Fibroblast of gingiva (primary cell): Measurements from ENCODE around the gene PDZD8.
A peak's percentile ranks its signal among the peaks of the same experiment; 100 is the strongest.

Source experiments
- DNase-seq: peaks from one replicate; pipeline ENCODE4 v3.0.0-alpha.2; 2011; ENCODE audit warnings: low read depth

PDZD8 gene, protein sequence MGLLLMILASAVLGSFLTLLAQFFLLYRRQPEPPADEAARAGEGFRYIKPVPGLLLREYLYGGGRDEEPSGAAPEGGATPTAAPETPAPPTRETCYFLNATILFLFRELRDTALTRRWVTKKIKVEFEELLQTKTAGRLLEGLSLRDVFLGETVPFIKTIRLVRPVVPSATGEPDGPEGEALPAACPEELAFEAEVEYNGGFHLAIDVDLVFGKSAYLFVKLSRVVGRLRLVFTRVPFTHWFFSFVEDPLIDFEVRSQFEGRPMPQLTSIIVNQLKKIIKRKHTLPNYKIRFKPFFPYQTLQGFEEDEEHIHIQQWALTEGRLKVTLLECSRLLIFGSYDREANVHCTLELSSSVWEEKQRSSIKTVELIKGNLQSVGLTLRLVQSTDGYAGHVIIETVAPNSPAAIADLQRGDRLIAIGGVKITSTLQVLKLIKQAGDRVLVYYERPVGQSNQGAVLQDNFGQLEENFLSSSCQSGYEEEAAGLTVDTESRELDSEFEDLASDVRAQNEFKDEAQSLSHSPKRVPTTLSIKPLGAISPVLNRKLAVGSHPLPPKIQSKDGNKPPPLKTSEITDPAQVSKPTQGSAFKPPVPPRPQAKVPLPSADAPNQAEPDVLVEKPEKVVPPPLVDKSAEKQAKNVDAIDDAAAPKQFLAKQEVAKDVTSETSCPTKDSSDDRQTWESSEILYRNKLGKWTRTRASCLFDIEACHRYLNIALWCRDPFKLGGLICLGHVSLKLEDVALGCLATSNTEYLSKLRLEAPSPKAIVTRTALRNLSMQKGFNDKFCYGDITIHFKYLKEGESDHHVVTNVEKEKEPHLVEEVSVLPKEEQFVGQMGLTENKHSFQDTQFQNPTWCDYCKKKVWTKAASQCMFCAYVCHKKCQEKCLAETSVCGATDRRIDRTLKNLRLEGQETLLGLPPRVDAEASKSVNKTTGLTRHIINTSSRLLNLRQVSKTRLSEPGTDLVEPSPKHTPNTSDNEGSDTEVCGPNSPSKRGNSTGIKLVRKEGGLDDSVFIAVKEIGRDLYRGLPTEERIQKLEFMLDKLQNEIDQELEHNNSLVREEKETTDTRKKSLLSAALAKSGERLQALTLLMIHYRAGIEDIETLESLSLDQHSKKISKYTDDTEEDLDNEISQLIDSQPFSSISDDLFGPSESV

DNA sequence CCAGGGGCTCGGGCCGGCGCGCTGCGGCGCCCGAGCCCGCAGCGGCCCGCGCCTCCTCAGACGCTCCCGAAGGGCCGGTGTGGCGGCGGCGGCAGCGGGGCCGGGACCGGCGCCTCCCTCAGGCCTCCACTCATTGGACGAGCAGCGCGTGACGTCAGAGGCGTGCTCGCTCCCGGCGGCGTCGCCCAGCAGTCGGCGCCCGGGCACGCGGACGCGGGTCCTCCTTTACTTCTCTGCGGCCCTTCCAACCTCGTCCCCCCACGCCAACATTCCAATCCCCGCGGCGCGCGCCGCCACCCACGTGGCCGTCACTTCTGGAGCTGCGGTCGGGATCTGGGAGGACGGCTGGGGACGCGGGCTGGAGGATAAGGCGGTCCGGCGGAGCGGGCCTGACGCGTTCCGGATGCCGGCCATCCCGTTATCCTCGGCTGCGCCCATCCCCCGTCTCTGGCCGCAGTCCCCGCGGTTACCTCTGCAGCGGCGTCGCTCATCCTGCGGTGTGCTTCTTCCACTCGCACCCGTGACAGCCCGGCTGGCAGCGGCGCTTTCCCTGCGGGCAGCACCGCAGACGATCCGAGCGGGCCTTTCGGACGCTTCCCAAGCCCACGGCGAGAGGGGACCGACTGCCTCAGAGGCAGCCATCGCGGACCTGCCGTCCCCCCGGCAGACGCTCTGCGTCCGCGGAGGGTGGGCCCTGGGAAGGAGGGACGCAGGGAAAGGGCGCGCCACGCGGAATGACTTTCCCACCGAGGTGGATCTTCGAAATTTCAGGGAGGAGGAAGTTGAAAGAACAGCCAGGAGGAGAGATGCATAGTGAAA lies at the start of gene PDZD8:
PDZD8 (minus strand) TSS at position 81 of the 819 bp plus-strand sequence. CDS start 213 bp downstream, outside the sequence.
- DNase-seq = peak; percentile 89

DNA sequence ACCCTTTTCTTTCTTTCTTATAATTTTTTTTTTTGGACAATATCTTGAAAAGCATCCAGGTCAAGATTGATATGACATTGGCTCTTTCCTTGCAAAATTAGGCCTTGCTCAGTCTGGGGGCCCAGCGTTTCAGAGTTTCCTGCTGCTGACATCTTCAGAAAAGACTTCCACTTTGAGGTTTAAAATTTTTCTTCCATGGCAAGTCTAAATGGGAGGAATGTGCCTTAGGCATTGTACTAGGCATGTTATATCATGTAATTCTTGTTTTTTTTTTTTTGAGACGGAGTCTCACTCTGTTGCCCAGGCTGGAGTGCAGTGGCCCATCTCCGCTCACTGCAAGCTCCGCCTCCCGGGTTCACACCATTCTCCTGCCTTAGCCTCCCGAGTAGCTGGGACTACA lies 48.9 kb upstream of the PDZD8 start:
- DNase-seq = no peak

DNA sequence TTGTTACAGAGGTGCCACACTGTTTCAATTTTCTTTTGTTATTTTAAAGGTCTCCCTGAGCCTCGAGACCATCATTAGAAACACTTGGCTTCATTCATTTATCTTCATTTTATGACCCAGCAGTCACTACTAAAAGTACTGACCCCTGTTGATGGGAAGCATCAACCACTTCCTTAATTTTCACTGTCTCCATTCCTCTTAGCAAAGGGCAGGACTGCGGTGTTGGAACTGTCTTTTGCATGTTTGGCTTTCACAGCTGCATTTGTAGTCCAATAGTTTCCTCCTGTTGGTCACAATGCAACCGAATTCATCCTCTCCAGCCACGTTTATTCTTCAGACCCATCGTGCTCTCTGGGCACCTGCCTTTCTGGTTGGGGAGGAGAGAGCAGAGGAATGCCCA lies 46.7 kb upstream of the PDZD8 start:
- no peak for DNase-seq

DNA sequence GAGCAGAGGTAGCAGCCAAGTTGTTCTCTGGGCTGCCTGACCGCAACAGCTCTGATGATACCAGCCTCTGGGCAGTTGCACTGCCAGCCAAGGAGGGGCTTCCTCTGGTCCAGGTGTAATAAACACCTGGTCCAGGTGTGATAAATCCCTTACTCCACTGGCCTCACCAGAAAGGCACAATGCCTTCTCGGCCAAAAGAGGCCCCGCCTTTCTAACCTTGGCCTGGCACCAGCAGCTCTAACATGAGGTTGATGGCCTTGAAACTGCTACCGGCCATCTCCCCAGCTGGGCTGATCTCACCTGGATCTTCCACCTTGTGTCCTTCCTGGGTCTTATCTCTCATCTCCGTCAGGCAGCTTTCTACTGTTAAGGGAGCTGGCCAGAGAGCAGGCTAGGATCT lies 45.5 kb upstream of the PDZD8 start:
- no peak for DNase-seq

DNA sequence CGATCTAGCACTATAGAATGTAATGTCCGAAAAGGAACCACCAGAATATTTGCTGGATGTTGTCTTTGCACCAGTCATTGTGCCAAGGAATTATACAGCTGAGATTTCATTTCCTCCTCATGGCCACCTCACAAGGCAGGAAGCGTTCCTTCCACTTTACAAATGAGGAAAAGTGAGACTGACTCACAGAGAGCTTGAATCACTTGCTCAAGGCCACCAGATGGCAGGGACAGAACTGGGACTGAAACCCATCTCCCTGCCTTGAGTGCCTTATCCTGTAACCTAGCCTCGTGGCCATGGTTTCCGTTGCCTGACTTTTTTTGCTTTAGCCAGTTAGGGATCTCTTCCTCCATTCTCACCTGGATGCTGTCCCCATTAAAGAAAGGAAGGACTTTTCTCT lies 44.7 kb upstream of the PDZD8 start:
- DNase-seq = no peak

DNA sequence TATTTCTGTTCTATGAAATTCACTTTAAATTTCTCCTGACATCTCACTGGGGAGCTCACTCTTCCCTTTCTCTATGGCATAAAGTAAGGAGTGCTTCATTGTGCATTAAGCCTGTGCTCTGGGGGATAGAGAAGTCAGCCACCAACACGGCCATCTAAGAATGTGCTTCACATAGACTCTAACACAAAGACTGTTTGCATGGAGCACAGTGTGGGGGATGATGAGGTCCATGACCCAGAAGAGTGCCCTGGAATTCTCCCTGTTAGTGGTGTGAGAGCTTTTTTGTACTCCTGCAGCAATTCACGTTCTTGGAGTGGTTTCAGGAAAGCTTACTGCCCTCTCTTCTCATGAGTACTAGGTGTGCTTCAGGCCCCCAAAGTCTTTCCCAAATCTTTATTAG lies 43.9 kb upstream of the PDZD8 start:
- DNase-seq = no peak

DNA sequence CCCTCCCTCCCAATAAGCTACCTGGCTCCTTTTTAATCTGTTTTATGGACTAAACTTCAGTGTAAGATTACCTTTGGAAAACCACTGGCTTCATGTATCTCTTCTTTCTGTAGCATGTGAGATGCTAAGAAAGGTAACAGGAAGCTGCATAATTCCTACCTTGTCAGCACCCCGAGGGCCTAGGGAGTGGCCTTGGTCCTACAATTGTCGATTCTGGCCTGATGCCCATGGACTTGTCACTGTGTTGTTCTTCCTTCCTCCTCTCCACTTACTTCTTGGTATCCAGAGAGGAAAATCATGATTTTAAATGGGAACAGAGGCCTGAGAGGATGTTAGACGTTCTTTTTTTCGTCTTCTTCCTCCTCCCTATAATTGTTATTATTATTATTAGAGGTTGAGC lies 42.9 kb upstream of the PDZD8 start:
- DNase-seq = no peak

DNA sequence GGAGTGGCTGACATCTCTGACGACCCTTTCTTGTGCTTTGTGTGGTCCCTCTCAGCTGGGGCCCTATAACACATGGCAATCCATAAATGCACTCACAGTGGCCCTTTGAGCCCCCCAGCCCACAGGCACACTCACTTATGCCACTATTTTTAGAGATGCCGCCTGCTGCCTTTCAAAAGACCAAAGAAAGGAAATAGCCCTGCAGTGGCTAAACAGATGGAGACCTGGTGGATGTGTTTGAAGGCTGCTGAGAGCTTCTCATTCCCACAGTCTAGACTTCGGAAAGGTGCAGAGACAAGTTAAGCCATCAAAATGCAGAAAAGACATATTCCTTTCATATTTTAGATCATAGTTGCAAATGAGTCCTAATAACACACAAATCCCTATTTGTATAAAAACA lies 42.0 kb upstream of the PDZD8 start:
- no peak for DNase-seq

DNA sequence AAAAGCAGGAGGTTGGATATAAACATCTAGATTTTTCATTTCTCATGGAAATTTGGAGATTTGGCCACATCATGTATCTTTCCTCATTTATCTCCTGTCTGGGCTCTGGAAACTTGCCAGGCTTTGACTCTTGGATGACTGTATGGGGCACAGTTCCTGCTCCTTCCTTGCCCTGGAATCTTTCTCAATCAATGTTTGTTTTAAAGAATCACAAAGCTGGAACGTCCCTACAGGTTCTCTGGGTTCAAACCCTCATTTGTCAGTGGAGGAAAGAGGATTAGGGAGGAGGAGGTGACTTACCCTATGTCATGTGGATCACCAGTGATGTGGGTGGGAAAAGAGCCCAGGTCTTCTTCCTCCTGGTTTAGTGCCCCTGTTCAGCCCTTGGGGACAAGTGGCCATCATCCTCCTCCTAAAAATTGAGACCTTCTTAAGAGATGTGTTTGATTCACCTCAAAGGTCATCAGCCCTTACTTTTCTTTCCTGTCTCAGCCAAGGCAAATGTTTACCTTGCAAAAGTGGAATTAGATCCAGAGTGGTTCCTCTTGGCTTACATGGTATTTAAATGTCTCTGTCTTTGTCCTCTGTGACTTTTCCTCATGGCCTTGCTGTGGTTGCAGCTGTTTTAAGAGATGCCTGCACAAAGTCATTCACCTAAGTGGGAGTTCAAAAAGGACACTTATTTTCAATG lies 38.8 kb upstream of the PDZD8 start:
- DNase-seq = peak; percentile 19

DNA sequence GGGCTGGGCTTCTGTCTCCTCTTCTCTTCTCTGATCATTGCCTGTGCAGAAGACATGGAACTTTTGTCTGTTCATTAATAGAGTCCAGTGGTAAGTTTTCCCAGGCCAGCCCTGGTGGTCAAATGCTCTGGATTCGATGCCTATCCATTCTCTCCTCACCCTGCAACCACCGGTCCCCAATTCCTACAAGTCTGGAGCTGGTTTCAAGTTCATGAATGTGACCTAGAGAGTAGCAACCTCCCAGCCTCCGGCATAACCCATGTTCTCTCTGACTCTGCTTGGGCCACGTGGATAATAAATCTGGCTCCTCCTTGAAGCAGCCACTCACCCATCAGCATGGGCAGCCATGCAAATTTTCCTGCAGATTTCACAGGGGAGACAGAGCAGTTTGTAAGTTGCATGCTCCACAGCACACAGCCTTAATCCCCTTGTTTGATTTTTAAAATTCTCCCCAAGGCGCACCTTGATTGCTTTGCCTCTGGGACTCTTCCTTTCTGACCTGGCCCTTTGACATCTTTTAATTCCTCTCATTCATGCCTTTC lies 37.3 kb upstream of the PDZD8 start:
- DNase-seq = no peak

DNA sequence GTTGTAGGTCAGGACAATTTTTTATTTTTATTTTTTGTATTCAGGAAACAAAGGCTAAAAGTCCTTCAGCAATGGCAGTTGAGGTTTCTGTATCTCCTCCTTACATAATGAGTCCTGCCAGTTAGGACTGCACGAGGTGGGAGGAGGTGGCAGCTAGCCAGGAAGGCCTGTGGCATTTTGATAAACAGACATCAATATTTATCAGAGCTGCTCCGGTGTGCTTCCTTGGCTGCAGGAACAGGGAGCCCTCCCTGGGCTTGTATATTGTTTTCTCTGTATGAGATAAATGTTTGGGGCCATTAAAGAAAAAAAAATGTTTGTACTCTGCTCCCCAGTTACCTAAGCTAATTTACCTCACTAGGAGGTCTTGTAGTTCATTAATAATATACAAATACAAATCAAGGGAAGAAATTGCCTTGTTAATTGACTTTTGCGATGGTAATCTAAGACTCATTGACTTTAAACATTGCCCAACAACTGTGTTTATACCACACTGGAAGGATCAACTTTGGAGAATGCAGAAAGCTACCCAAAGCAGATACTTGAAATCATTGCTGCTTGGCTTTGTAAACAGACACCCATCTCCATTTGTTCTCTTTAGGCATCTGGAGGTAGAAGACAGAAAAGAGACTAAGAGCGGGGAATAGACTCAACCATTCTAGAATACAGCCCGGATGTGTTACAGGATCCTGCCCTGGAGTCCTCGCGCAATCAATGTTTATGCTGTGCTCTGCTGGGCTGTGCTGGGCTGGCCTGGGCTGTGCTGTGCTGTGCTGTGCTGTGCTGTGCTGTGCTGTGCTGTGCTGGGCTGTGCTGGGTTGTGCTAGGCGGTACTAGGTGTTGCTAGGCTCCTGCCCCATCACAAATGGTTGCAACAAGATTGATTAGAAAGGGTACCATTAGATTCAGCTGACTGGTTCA lies 36.5 kb upstream of the PDZD8 start:
- DNase-seq = no peak

DNA sequence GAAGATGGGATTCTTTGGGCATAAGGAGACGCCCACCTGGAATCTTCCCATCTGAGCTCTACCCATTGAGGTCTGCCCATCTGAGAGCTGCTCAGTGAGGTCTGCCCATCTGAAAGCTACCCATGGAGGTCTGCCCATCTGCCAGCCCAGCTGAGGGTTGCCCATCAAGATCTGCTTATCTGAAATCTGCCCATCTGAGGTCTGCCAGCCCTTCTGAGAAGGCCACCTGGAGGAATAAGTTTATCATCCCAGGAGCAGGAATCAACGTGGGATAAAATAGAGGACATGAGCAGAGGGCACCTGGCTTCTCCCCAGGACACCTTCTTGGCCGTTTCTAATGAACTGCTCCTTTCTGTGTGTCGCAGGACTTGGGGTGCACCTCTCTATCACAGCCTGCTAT lies 35.3 kb upstream of the PDZD8 start:
- no peak for DNase-seq

DNA sequence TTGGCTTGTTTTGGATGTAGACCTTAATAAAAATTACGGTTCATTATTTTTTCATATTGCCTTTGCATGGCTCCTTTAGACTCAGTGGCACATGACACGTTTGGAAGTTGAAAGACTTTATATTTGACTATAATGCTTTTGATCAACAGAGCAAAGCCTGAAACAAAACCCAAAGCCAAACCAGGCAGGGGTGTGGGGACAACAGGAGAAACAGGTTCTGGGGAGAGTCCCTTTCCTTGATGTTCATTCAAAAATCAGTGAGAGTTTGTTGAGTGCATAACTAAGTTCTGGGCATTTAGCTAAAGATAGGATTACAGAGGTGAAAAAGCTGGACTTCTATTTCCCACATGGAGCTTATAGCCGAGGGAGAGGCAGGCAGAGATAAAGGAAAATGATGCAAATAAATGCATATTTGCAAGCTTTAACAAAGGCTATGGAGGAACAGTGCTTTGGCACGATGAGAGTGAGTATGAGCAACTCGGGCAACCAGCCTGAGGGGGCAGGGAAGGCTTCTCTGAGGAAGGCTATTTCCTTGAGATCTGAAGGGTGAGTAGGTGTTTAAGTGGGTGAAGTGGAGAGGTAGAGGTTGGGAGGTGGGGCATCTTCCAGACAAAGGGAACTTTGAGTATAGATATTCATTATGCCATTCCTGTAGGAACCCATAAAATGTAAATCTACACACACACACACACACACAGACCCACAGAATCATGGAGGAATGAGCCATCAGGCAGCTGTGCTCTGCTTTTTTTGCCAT lies 34.5 kb upstream of the PDZD8 start:
- DNase-seq = no peak

DNA sequence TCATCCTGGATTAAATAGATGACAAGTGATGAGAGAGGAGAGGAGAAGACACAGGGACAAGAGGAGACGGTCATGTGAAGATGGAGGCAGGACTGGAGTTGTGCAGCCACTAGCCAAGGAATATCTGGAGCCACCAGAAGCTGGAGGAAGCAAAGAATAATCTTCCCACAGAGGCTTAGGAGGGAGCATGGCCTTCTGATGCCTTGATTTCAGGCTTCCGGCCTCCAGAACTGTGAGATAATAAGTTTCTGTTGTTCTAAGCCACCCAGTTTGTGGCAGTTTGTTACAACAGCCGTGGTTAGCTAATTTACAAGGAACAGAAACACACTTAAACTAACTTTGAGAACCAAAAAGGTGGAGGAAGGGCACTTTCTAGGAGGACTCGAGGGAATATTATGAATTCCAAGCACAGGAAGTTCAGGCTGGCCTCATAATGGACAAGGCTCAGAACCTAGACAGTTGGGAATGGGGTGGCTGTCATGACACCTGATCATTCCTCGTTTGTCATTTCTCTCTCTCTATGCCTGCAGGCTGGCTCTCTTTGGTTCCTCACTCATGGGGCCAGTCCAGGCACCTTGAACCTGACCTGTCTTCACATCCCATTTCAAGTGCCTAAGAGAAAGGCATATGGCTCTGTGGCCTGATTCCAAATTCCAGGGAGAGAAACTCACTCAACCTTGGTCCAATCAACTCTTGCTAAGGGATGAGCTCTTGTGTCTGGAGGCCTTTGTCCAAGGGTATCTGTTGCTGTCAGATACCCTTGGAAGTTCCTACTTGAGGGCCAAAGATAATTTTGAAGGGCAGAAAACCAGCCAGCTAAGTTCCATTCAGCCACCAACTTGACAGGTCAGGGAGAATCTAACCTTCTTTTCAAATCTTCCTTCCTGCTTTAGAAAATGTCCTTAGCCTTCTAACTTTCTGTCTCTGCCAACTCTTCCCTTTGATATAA lies 33.5 kb upstream of the PDZD8 start:
- DNase-seq = no peak

DNA sequence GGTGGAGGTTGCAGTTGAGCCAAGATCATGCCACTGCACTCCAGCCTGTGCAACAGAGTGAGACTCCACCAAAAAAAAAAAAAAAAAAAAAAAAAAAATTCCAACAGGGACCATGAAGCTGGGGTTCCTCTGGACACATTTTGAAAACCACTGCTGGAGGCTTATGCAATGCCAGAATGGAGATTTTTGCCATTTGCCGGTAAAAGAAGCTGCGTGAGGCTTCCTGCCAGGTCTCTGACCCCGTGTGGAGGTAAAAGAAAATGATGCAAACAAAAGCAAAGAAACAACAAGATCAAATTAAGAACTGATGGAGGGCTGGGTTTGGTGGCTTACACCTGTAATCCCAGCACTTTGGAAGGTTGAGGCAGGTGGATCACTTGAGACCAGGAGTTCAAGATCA lies 30.5 kb upstream of the PDZD8 start:
- no peak for DNase-seq

DNA sequence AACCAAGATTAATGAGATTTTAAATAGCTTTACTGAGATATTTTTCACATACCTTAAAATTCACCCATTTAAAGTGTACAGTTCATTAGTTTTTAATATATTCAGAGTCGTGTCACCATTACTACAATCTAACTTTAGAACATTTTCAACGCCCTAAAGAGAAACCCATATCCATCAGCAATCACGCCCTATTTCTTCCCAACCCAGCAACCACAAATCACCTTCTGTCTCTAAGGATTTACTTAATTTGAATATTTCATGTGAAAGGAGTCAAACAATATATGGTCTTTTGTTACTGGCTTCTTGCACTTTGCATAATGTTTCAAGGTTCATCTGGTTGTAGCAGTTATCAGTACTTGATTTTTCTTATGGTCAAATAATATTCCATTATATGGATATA lies 25.1 kb upstream of the PDZD8 start:
- DNase-seq = no peak

DNA sequence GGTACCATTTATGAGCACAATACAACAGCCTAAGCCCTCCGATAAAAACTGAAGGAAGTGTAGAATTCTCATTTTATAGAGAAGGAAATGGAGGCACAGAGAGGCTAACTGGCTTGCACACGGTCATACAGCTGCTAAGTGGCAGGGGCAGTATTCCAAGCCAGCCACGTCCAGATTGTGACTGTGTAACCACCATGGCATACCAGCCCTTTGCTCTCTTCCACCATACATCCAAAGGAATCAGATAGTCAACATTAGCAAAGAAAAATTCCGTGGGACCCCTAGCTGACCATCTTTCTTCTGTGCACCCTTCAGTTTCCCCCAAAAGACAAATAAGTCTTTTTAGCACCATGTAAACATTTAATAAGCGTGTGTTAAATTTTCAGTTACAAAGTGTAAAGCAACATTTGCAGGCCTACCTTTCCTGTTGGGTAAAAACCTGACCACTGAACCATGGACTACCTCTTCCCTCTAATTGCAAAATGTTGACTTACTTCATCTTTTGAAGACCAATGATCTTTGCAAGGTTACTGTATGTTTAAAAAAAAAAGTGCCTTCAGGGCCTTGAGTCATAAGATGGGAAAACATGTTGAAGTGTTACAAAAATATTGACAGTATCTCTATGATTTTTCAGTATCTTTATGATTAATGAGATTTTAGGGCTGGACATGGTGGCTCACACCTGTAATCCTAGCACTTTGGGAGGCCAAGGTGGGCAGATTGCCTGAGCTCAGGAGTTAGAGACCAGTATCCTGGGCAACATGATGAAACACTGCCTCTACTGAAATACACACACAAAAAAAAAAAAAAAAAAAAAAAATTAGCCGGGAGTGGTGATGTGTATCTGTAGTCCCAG lies 24.3 kb upstream of the PDZD8 start:
- DNase-seq = no peak
